Vagina (tissue), 2 donors: Measurements from ENCODE around the gene DOCK1.

Experiments used
- CTCF ChIP-seq, 3 experiments: fragments of 450-650 bp in 2 of 3; fragments of 200-600 bp in 1 of 3; sonication (generic) in 1 of 3; IDR thresholded peaks; one replicate each; pipeline ENCODE4 v1.5.1; 2017 to 2019; ENCODE audit warnings: antibody characterized with exemption in 3 of 3, mild to moderate bottlenecking in 2 of 3, moderate library complexity in 2 of 3
- POLR2AphosphoS5 ChIP-seq, 2 donors: sonication (generic); formaldehyde crosslinking; IDR thresholded peaks; one replicate each; pipeline ENCODE4 v1.9.0; 2017; ENCODE audit warnings: antibody characterized with exemption in 2 of 2, mild to moderate bottlenecking in 2 of 2, low read depth in 1 of 2; ENCODE audit not compliant: insufficient read depth in 1 of 2

- TF ChIP-seq CTCF (IDR thresholded peaks at IDR 0.05): no peak
- TF ChIP-seq POLR2AphosphoS5 (IDR thresholded peaks at IDR 0.05; ENCODE audit: insufficient read depth in 1 of 2, low read depth in 1 of 2): no peak
Observed at GRCh38 chr10:127127822-127128221, 222.6 kb downstream of the DOCK1 start.
